GM12891 (cell line): Measurements from ENCODE around the gene CPEB4.

Source experiments
- POLR2A ChIP-seq: IDR thresholded peaks from 2 replicates; pipeline ENCODE4 v1.6.1; 2011; ENCODE audit warnings: low read depth, low read length, control low read depth
- POLR2AphosphoS5 ChIP-seq: IDR thresholded peaks from 2 replicates; pipeline ENCODE4 v1.6.1; 2011; ENCODE audit warnings: low read depth, low read length, control low read depth
- SPI1 ChIP-seq: IDR thresholded peaks from 2 replicates; pipeline ENCODE4 v1.6.1; 2011; ENCODE audit warnings: low read depth, low read length, control low read depth
- TAF1 ChIP-seq: IDR thresholded peaks from 2 replicates; pipeline ENCODE4 v1.6.1; 2011; ENCODE audit warnings: low read depth, low read length, control low read depth

DNA sequence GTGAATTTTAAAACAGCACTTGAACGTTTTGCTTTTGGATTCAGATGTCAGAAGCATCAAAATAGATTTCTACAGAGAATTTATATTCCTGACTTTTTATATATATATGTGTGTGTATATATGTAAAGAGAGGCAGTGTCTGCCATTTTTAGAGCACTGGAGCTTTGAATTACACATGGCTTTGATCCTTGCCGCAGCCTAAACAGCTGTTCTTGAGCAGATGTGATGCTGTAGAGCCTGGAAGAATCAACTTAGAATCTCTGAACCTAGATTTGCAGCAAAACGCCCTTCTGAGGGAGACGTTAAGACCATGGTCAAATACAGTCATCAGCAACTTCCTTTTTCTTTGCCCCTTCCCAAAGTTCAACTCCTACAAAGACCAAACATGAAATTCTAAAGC, 79.1 kb downstream of the CPEB4 start:
- no peak for TF ChIP-seq POLR2A
- no peak for TF ChIP-seq POLR2AphosphoS5
- no peak for TF ChIP-seq TAF1
- no peak for TF ChIP-seq SPI1
